ENCODE results near the gene UGP2. TPM values are rescaled to one million over a fixed set of nuclear protein-coding genes. Genes with fewer than 3 reads are reported as not detected.

UGP2 gene
- total and polyA plus RNA-seq, 2 donors (not counting 1 experiment from before 2014, with no cell fraction given): 19.1 to 68.8 TPM

- no peak for DNase-seq
Observed at GRCh38 chr2:63821396-63821795, 20.3 kb upstream of the UGP2 start.

GRCh38 chr2:63822478-63822877 is 19.2 kb upstream of the UGP2 start:
- Histone ChIP-seq H2AFZ (ENCODE audit: insufficient read depth, low read depth, low read length, poor library complexity, severe bottlenecking) (no peak overlapping the region), H3K27ac (ENCODE audit: low read length in 2 of 2) (no peak overlapping the region), H3K9me3 (ENCODE audit: control extremely low read depth in 1 of 3, control insufficient read depth in 2 of 3, insufficient read depth in 1 of 3, low read length in 2 of 3) (no peaks in the 10 kb centered on the region), H3K4me3 (ENCODE audit: control extremely low read depth in 1 of 5, extremely low read depth in 1 of 5, insufficient read depth in 1 of 5, low read depth in 2 of 5, low read length in 4 of 5) (no peak overlapping the region), H4K20me1 (ENCODE audit: control insufficient read depth, insufficient read depth, low read length, poor library complexity, severe bottlenecking) (no peaks in the 10 kb centered on the region), H3K4me1 (ENCODE audit: control insufficient read depth in 2 of 2, insufficient read depth in 2 of 2, low read length in 2 of 2) (no peaks in the 10 kb centered on the region), H3K4me2 (replicated peaks; ENCODE audit: low read depth, low read length, poor library complexity, severe bottlenecking) (no peak overlapping the region), H3K27me3 (replicated peaks in 1 of 4; ENCODE audit: control extremely low read depth in 1 of 4, control insufficient read depth in 3 of 4, insufficient read depth in 4 of 4, low read length in 3 of 4) (no peaks in the 10 kb centered on the region), H3K79me2 (ENCODE audit: control insufficient read depth, insufficient read depth, low read length) (no peaks in the 10 kb centered on the region), H3K9ac (ENCODE audit: low read length) (no peak overlapping the region), H3K36me3 (replicated peaks in 1 of 2; ENCODE audit: control extremely low read depth in 1 of 2, control insufficient read depth in 1 of 2, extremely low read depth in 1 of 2, insufficient read depth in 2 of 2, low read length in 1 of 2) (no peaks in the 10 kb centered on the region)
- Mint-ChIP-seq H3K27me3 (no peaks in the 10 kb centered on the region), H3K27ac (no peak overlapping the region), H3K4me3 (no peak overlapping the region), H3K9me3 (ENCODE audit: insufficient read depth) (no peaks in the 10 kb centered on the region), H3K4me1 (peaks cover 3% of the 10 kb centered on the region)
- ATAC-seq (ENCODE audit: low read depth) (no peak), DNase-seq (no peak)
- ChIA-PET CTCF (interaction anchor here (1.3 kb wide), 1 partner anchor 39 kb away, joined by 3 read pairs; no protein-coding TSS in a partner anchor), POLR2A (no interaction called here)
- no peak for TF ChIP-seq EZH2 (IDR thresholded peaks at IDR 0.05; ENCODE audit: borderline replicate concordance, insufficient read depth, low read depth, low read length, poor library complexity, severe bottlenecking)
- no peak for TF ChIP-seq CTCF (IDR thresholded peaks at IDR 0.05)
- 94% methylated on average over 2 of the region's 3 CpGs for WGBS (ENCODE audit: insufficient coverage)
- intact Hi-C loops (cut with micrococcal nuclease): no loop called here

More at GRCh38 chr2:63821396-63821795, 20.3 kb upstream of the UGP2 start:
- Mint-ChIP-seq H3K4me1 (peaks cover 3% of the 10 kb centered on the region), H3K9me3 (ENCODE audit: insufficient read depth) (no peaks in the 10 kb centered on the region), H3K27me3 (no peaks in the 10 kb centered on the region), H3K4me3 (no peak overlapping the region), H3K27ac (no peak overlapping the region)
- no peak overlapping the region for H3K4me2 ChIP-seq (replicated peaks; ENCODE audit: low read depth, low read length, poor library complexity, severe bottlenecking)
- POLR2A ChIA-PET: no interaction called here
- H3K9me3 ChIP-seq (ENCODE audit: control extremely low read depth in 1 of 3, control insufficient read depth in 2 of 3, insufficient read depth in 1 of 3, low read length in 2 of 3): no peaks in the 10 kb centered on the region
- H3K36me3 ChIP-seq (replicated peaks in 1 of 2; ENCODE audit: control extremely low read depth in 1 of 2, control insufficient read depth in 1 of 2, extremely low read depth in 1 of 2, insufficient read depth in 2 of 2, low read length in 1 of 2): no peaks in the 10 kb centered on the region
- no peak overlapping the region for H3K27ac ChIP-seq (ENCODE audit: low read length in 2 of 2)
- ATAC-seq (ENCODE audit: low read depth): no peak
- no peak overlapping the region for H3K9ac ChIP-seq (ENCODE audit: low read length)
- no peaks in the 10 kb centered on the region for H4K20me1 ChIP-seq (ENCODE audit: control insufficient read depth, insufficient read depth, low read length, poor library complexity, severe bottlenecking)
- 90% methylated on average over 2 of the region's 3 CpGs for WGBS (ENCODE audit: insufficient coverage)
- CTCF ChIA-PET: interaction anchor here (1.3 kb wide), 1 partner anchor 40 kb away, joined by 3 read pairs; no protein-coding TSS in a partner anchor
- no peak overlapping the region for H3K4me3 ChIP-seq (ENCODE audit: control extremely low read depth in 1 of 5, extremely low read depth in 1 of 5, insufficient read depth in 1 of 5, low read depth in 2 of 5, low read length in 4 of 5)
- no peaks in the 10 kb centered on the region for H3K4me1 ChIP-seq (ENCODE audit: control insufficient read depth in 2 of 2, insufficient read depth in 2 of 2, low read length in 2 of 2)
- H2AFZ ChIP-seq (ENCODE audit: insufficient read depth, low read depth, low read length, poor library complexity, severe bottlenecking): no peak overlapping the region
- H3K79me2 ChIP-seq (ENCODE audit: control insufficient read depth, insufficient read depth, low read length): no peaks in the 10 kb centered on the region
- intact Hi-C loops (cut with micrococcal nuclease): no loop called here
- H3K27me3 ChIP-seq (replicated peaks in 1 of 4; ENCODE audit: control extremely low read depth in 1 of 4, control insufficient read depth in 3 of 4, insufficient read depth in 4 of 4, low read length in 3 of 4): no peaks in the 10 kb centered on the region
- TF ChIP-seq EZH2 (IDR thresholded peaks at IDR 0.05; ENCODE audit: borderline replicate concordance, insufficient read depth, low read depth, low read length, poor library complexity, severe bottlenecking) (no peak), CTCF (IDR thresholded peaks at IDR 0.05) (no peak)

All from B cell (primary cell).